ENCODE results near the gene CSRP2. TPM values are rescaled to one million over a fixed set of nuclear protein-coding genes. Genes with fewer than 3 reads are reported as not detected.

CSRP2 gene
- polyA plus RNA-seq = 0.09 TPM

DNA sequence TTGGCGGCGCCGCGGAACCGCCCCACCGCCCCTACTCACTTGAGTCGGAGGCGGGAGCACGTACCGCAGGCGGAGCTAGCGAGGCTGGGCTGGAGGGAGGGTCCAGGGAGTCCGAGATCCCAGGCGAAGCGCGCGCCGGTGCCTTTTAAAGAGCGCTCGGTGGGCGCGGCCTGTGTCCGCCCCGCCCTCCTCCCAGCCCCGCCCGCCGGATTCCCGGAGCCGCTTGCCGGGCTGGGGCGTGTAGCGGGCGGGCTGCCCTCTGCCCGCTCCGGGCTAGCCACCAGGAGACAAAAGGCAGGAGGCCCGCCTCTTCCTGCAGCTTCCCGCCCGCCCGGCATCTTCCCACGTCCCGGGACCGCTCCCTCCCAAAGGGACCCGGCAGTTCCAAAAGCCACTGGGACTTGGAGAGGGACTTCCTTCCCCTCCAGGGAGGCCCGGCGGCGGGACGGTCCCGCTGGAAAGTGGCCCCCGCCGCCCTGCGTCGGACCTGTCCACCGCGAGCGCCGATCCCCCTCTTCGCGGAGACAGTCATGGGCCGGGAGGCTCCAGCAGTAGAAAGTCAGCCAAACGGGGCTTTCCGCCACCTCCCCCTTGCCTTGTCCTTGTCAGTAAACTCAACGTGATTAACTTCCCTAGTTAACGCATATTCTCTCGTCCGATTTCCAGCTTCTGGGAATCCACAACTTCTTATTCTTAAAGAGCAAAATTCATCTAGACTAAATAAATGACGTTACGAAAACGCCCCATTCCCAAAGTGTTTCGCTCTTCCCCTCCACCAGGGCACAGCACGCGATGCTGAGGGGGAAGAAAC, at the start of gene CSRP2:
CSRP2 (minus strand) TSS at position 121 of the 811 bp plus-strand sequence. CDS start 12,759 bp downstream, outside the sequence.
- H3K4me3 Mint-ChIP-seq = peak within 1 kb of the TSS; percentile 87 to 95 (median 94)
- peaks cover 1% of the 10 kb centered on the region for H3K36me3 Mint-ChIP-seq
- H3K9me3 Mint-ChIP-seq = peaks cover 0 to 2% (median 0%) of the 10 kb centered on the region in 3 donors
- peaks cover 50% of the 10 kb centered on the region for H3K27me3 Mint-ChIP-seq
- H3K27ac Mint-ChIP-seq = peak within 1 kb of the TSS in 1 of 3 donors; percentile 71
- H3K4me1 Mint-ChIP-seq = peaks cover 2 to 3% (median 3%) of the 10 kb centered on the region in 3 donors

DNA sequence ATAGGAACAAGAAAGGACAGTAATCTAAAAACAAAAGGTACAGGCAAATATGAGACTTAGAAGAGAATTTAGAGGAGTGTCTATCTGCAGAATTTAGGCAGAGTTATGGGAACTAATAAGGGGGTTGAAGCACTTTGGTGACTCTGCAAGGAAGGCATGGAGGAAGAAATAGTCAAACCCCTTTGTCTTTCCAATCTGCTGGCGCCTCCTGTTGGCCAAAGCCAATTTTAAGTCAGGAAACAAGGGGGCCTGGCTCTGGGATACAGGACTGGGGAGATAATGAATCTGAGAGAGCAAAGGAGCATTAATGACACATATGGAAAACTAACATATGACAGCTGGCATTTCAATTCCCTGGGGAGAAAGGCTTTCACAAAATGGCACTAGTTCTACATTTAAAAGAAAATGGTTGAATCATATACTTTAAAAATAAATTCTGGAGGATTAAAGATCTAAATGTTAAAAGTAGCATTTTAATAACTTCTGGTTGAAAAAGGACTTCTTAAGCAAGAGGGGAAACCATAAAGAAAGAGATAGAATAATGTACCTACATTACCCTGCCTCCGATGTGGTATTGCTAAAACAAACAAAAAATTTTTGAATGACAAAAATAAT, 48.5 kb upstream of the CSRP2 start:
- Mint-ChIP-seq H3K4me1 (no peaks in the 10 kb centered on the region), H3K36me3 (no peaks in the 10 kb centered on the region), H3K27me3 (peaks cover 2% of the 10 kb centered on the region), H3K27ac (no peak overlapping the region), H3K9me3 (peaks cover 0 to 1% (median 0%) of the 10 kb centered on the region in 3 donors), H3K4me3 (no peak overlapping the region)

DNA sequence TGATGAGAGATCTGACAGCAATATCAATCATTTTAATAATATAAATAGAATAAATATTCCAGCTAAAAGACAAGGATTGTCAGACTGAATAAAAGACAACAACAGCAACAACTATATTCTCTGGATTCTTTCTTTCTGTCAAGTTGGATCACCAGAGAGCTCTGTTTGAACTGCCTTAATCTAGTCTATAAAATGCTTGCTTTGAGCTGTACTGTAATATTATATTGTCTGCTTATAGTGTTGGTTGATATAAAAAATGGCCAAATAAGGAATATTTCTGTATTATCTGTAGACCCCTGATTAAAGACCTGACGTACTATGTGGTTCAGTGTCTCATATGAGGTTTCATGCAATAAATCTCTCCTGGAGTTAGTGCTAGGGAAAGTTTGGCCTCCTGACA, 46.3 kb upstream of the CSRP2 start:
- Mint-ChIP-seq H3K9me3 (peaks cover 0 to 1% (median 0%) of the 10 kb centered on the region in 3 donors), H3K36me3 (no peaks in the 10 kb centered on the region), H3K27ac (no peak overlapping the region), H3K4me3 (no peak overlapping the region), H3K4me1 (no peaks in the 10 kb centered on the region), H3K27me3 (peaks cover 2% of the 10 kb centered on the region)

GRCh38 chr12:76922866-76923265, 44.0 kb upstream of the CSRP2 start:
- Mint-ChIP-seq H3K4me1 (no peaks in the 10 kb centered on the region), H3K9me3 (peaks cover 0 to 1% (median 0%) of the 10 kb centered on the region in 3 donors), H3K27me3 (no peaks in the 10 kb centered on the region), H3K36me3 (no peaks in the 10 kb centered on the region), H3K4me3 (no peak overlapping the region), H3K27ac (no peak overlapping the region)

- Mint-ChIP-seq H3K4me3 (no peak overlapping the region), H3K4me1 (no peaks in the 10 kb centered on the region), H3K27ac (no peak overlapping the region), H3K9me3 (peaks cover 0 to 1% (median 0%) of the 10 kb centered on the region in 3 donors), H3K27me3 (no peaks in the 10 kb centered on the region), H3K36me3 (no peaks in the 10 kb centered on the region)
Measured at GRCh38 chr12:76921891-76922664, 43.3 kb upstream of the CSRP2 start.

DNA sequence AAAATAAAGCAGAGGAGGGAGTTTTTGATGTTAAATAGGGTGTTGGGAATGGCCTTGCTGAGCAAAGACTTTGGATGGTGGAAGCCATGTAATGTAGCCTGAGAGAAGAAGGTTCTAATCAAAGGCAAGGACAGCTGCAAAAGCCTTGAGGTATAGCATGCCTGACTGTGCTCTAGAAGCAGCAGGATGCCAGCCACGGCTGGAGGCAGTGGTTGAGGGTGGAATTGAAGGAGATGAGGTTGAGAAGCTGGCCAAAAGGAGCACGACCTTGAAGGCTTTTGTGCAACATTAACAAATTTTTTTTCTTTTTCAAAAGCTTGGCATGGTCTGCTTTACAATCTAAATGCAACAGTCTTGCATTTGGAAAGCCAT, 42.3 kb upstream of the CSRP2 start:
- Mint-ChIP-seq H3K4me3 (no peak overlapping the region), H3K27ac (no peak overlapping the region)

DNA sequence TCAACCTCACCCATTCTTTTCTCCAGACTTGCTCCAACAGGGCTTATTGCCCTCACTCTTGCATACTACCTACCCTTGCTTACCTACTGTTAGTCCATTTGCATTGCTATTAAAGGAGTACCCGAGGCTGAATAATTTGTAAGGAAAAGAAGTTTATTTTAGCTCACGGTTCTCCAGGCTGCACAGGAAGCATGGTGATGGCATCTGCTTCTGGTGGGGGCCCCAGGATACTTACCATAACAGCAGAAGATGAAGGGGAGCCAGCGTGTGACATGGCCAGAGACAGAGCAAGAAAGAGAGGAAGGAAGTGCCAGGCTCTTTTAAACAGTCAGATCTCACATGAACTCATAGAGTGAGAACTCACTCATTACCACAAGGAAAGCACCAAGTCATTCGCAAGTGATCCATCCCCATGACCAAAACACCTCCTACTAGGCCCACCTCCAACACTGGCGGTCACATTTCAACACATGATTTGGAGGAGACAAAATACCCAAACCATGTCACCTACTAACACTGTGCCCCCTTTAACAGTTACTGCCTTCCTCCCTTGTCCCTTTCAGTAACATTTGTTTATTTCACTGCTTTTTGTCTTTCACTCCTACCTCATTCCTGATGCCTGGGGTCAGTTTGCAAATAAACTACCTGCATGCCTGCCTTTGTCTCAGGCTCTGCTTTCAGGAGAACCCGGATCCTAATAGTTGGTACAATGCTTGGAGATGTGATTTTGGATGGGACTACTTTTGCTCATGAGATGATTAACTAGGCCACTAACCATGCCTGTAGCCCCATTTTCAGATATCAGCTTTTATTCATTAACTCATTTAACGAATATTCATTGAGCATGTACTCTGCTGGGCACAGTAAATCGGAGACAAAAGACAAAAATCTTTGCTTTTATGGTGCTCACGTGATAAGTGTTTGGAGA, 41.6 kb upstream of the CSRP2 start:
- Mint-ChIP-seq H3K27me3 (peaks cover 3% of the 10 kb centered on the region), H3K4me1 (no peaks in the 10 kb centered on the region), H3K9me3 (peaks cover 0 to 1% (median 0%) of the 10 kb centered on the region in 3 donors), H3K27ac (no peak overlapping the region), H3K4me3 (no peak overlapping the region), H3K36me3 (no peaks in the 10 kb centered on the region)

More for the DNA sequence above, 42.3 kb upstream of the CSRP2 start:
- H3K9me3 Mint-ChIP-seq = peaks cover 0 to 1% (median 0%) of the 10 kb centered on the region in 3 donors
- H3K4me1 Mint-ChIP-seq = no peaks in the 10 kb centered on the region
- H3K27me3 Mint-ChIP-seq = peaks cover 3% of the 10 kb centered on the region
- H3K36me3 Mint-ChIP-seq = no peaks in the 10 kb centered on the region

DNA sequence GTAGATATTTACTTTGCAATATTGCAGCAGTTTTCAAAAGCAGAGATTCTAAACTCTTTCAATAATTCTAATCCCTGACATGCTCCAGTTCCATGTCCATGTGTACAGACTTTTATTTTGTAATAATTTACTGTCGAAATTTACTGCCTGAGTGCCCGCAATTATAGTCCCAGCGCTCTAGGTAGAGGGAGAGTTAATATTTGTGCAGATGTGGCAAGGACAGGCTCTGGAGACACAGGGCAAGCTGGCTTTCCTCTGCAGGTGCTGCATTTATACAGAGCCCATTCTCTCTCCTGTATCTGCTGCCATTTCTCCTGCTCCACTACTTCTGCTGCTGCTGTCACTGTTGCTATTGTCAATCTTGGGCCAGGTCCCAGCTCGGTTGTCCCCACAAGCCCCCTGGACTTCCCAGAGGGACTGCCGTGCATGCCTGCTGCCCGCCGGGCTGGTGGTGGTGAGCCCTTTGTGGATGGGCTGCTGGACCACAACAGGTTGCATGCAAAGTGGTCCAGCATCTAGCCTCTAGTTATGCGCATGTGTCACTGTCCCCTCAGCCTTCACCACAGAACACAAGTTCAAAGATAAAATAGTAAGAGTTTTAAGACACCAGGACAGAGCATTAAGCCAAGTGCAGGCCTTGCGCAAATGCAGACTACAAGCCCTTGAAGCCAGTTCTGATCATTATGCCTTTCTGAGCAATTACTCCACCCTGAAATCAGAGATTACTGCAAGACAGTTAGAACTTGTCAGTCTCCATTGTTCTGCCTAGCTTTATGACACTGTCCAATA, 40.8 kb upstream of the CSRP2 start:
- Mint-ChIP-seq H3K4me3 (no peak overlapping the region), H3K36me3 (no peaks in the 10 kb centered on the region), H3K9me3 (peaks cover 0 to 1% (median 0%) of the 10 kb centered on the region in 3 donors), H3K27me3 (peaks cover 7% of the 10 kb centered on the region), H3K4me1 (no peaks in the 10 kb centered on the region), H3K27ac (no peak overlapping the region)

DNA sequence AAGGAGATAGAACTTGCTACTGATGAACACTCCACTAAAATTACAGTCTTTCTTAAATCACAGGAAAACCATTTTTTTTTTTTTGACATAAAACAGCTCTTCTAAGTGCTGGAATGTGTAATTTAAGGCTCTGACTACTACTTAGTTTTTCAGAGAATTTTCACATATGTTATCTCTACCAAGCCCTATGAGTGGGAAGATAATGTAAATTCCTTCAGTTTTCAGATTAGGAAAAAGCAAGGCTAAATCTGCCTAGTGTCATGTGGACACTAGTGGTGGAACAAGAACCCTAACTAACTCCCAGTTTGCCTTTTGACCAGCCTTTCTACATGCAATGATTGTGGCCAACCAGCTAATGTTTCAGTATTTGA, 37.3 kb upstream of the CSRP2 start:
- H3K9me3 Mint-ChIP-seq = no peaks in the 10 kb centered on the region
- H3K27ac Mint-ChIP-seq = no peak overlapping the region
- peaks cover 0 to 3% (median 2%) of the 10 kb centered on the region in 3 donors for H3K4me1 Mint-ChIP-seq
- H3K36me3 Mint-ChIP-seq = no peaks in the 10 kb centered on the region
- peaks cover 10% of the 10 kb centered on the region for H3K27me3 Mint-ChIP-seq
- H3K4me3 Mint-ChIP-seq = no peak overlapping the region

GRCh38 chr12:76915361-76916169, 36.7 kb upstream of the CSRP2 start:
- H3K9me3 Mint-ChIP-seq = no peaks in the 10 kb centered on the region
- no peak overlapping the region for H3K4me3 Mint-ChIP-seq
- no peak overlapping the region for H3K27ac Mint-ChIP-seq
- peaks cover 10% of the 10 kb centered on the region for H3K27me3 Mint-ChIP-seq
- no peaks in the 10 kb centered on the region for H3K36me3 Mint-ChIP-seq
- H3K4me1 Mint-ChIP-seq = peaks cover 0 to 3% (median 2%) of the 10 kb centered on the region in 3 donors

- H3K4me1 Mint-ChIP-seq = peaks cover 0 to 3% (median 2%) of the 10 kb centered on the region in 3 donors
- no peaks in the 10 kb centered on the region for H3K36me3 Mint-ChIP-seq
- peaks cover 10% of the 10 kb centered on the region for H3K27me3 Mint-ChIP-seq
- no peaks in the 10 kb centered on the region for H3K9me3 Mint-ChIP-seq
- H3K27ac Mint-ChIP-seq = no peak overlapping the region
- H3K4me3 Mint-ChIP-seq = no peak overlapping the region
Measured at GRCh38 chr12:76914102-76914859, 35.5 kb upstream of the CSRP2 start.

DNA sequence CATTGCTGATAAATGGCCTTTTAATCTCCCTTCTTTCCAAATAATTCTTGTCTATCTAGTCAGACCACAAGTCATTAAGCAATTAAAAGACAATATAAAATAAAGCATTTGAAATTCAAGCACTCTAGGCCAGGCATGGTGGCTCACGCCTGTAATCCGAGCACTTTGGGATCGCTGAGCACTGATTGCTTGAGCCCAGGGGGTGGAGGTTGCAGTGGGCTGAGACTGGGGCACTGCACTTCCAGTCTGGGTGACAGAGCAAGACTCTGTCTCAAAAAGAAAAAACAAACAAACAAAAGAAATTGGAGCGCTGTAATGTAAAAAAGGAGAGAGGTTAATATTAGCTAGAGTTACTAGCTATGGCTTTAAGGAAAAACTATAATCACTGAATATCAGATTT, 30.5 kb upstream of the CSRP2 start:
- Mint-ChIP-seq H3K4me1 (peaks cover 0 to 3% (median 1%) of the 10 kb centered on the region in 3 donors), H3K36me3 (no peaks in the 10 kb centered on the region), H3K4me3 (no peak overlapping the region), H3K9me3 (no peaks in the 10 kb centered on the region), H3K27me3 (peaks cover 4% of the 10 kb centered on the region), H3K27ac (no peak overlapping the region)
